NOMO-1 (cell line): ENCODE data around the gene RPTOR.
A peak's percentile ranks its signal among the peaks of the same experiment; 100 is the strongest.
"Not testable (repeated sequence)": the region's sequence is repeated elsewhere in the genome, so short reads cannot be mapped to it uniquely, and the experiment has no call there.

Experiments used
- DNase-seq, 2 experiments: peaks; one replicate each; lab custom pipeline; 2025; ENCODE audit not compliant: unreplicated experiment in 2 of 2; lab: John Stamatoyannopoulos, UW

RPTOR gene

DNA sequence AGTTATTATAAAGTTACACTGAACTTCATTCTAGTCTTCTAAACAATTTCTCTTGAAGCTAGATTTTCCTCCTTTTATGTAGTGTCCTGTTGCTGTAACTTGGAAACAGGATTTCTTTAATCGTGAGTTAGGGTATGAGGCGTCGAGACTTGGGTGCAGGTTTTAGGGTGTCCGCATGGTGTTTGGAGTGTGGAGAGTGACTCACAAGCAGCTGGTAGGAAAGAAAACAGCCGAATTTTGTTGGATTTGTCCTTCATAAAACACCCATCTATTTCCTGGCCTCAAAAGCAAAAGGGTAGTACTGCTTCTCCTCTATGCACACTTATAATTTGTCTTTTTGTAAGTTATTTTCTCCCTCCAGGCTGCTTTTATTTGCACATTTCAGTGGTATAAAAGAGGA is 1.6 kb downstream of the RPTOR start:
- DNase-seq, result peak in 1 of 2 experiments; percentile 41

DNA sequence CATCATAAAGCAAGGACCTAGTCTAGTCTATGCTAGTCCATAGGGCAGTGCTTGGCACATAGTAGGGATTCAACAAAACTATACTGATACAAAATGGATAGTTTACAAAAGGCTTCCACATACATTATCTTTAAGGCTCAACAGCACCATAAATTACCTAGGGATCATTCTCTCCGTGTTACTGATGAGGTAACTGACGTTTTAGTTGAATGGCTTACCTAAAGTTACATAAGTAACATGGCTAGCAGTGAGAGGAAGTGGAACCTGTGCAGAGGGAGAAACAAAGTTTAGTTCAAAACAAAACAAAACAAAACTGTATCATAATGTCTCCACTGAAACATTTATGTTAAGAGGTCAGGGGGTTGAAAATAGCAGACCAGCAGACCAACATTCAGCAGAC is 7.9 kb downstream of the RPTOR start:
- DNase-seq, result no peak

DNA sequence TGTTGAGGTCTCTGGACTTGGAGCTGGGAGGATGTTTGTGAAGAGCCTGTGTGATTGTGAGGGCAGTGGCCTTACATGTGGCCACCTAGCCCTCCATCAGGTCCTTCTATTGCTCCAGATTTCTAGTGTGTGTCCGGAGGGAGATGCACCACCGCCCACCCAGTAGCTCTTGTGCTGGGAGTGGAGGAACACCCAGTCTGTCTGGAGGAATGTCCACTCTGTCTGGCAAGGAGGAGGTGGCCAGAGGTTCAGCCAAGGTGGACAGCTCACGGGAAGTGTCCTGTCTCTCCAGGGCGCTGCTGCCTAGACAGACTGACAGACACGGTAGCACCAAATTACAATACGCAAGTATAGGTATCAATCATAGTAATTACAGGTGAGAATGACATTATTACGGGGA is 10.6 kb downstream of the RPTOR start:
- no peak for DNase-seq

DNA sequence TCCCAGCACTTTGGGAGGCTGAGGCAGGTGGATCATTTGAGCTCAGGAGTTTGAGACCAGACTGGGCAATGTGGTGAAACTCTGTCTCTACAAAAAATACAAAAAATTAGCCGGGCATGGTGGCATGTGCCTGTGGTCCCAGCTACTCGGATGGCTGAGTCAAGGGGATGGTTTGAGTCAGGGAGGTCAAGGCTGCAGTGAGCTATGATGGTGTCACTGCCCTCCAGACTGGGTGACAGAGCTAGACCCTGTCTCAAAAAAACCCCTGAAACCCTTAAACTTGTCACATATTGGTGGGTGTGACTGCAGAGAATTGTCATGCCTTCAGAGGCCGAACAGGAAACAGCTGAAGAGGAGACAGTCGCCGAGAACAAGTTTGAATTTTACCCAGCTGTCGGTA is 13.4 kb downstream of the RPTOR start:
- no peak for DNase-seq

DNA sequence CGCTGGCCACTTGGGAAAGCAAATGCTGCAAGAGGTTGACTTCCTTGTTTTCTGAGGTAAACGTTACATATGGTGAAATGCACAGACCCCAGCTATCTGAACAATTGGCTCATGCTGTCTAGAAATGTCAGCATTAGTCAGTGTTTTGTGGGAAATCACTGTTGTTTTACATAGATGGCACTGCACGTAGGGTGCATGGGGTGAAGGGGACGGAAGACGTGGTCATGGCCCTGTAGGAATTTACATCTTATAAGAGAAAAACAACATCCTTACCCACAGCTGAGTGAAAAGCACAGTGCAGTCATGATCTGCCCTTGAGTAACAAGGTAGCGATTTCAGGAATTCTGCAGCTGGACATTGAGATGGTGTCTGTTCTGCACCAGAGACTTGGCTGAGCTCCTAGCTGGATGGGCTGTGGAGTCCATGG is 15.2 kb downstream of the RPTOR start:
- DNase-seq, result peak in 1 of 2 experiments; percentile 2

DNA sequence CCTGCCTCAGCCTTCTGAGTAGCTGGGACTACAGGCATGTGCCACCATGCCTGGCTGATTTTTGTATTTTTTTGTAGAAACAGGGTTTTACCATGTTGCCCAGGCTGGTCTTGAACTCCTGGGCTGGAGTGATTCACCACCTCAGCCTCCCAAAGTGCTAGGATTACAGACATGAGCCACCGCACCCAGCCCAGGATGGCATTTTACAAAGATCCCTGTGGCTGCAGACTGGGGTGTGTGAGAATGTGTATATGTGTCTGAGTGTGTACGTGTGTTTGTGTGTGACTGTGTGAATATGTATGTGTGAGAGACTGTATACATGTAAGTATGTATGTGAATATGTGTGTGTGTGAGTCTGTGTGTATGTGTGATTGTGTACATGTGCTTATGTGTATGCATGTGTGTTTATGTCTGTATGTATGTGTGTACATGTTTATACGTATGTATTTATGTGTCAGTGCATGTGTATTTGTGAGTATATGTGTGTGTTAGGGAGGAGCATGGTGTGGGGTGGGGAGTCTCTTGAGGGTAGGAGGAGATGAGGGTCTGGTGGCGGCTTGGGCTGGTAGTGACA is 17.0 kb downstream of the RPTOR start:
- DNase-seq, result no peak

DNA sequence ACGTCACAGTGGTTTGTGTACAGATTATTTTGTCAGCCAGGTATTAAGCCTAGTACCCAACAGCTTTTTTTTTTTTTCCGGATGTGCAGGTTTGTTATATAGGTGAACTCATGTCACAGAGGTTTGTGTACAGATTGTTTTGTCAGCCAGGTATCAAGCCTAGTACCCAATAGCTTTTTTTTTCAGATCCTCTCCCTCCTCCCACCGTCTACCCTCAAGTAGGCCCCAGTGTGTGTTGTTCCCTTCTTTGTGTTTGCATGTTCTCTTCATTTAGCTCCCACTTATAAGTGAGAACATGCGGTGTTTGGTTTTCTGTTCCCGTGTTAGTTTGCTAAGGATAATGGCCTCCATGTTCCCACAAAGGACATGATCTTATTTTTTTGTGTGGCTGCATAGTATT is 19.9 kb downstream of the RPTOR start:
- no peak for DNase-seq

DNA sequence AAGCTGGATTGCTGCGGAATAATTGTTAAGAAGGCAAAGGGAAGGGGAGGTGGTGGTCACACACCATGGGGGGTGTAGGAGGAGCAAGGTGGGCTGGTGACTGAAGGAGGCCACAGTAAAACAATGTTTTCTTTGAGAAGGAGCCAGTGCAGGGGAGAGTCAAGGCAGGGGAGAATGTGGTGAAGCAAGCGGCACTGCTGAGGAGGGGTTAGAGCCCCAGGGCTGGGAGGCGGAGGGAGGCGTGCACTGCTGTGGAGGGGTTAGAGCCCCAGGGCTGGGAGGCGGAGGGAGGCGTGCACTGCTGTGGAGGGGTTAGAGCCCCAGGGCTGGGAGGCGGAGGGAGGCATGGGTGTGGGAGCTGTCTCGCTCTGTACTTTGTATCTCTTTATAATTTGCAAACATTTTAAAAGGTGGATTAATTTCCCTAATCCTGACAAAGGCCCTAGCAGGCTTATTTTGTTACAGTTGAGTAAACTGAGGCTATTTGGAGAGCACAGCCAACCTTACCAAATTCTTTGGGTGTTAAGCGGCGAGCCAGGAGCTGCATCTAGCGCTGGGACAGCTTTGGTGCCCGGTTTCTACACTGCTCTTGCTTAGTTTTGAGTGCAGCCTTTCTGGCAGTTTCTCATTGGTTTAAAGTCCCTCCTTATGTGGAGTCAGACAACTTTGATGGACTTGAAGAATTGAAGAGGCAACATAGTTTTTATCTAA is 20.9 kb downstream of the RPTOR start:
- DNase-seq, result no peak

DNA sequence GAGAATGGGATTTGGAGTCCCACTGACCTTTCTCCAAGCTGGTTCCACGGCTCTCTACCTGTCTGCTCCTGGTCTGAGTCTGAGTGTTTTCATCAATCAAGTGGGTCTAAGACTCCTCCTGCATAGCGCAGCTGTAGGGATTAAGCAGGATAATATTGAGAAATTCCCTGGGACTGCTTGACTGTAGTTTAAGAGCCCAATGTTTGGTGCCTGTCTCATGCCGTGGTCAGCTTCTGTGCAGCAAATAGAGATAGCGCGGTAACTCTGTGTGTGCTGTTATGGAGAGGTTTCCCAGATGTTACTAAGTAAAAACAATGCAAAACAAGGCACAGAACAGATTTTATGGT is 21.4 kb downstream of the RPTOR start:
- no peak for DNase-seq

DNA sequence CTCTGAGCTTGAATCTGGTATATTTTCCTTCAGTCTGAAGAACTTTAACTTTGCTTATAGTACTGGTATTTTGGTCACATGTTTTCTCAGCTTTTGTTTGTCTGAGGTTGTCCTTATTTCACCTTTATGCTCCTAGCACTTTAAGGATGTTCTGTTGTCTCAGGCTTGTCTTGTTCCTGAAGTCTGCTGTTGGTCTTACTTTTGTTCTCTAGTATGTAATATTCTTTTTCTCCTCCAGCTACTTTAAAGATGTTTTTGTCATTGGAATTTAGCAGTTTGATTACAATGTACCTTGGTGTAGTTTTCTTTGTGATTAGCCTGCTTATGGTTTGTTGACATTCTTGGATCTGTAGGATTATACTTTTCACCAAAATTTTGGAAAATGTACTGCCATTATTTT is 23.6 kb downstream of the RPTOR start:
- DNase-seq, result no peak

DNA sequence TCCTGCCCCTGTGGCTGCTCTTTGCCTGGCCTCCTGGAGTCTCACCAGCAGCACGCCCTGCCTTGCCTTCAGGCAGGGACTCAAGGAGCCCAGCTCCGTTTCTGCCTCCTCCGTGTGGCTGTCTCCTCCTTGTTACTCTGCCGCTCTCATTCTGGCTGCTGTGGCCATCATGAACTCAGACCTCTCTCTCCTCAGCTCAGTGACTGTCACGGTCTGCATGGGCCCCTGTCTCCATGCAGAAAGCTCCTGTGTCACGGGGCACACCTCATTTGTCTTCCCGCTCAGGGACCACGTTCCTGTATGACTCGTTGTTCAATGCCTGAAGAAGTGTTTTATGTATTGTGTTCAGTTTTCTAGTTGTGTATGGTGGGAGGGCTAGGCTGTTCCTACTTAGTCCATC is 25.3 kb downstream of the RPTOR start:
- DNase-seq, result no peak

DNA sequence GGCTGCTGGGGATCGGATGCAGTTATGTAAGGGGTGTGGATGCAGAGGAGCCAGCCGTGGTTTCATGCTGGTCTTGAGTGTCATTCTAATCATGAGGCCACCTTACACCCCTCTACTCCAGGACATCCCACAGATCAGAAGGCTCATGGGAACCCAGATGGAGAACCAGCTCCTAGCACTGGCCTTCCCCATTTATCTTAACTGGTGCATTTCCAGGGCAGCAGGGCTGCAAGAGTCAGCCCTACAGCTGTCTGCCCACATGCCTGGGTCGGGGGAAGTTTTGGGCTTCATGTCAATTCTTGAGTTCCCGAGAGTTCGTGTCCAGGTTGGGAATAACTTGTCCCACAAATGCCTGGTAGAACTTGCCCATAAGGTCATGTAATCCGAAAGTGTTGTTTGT is 29.1 kb downstream of the RPTOR start:
- DNase-seq, result no peak

DNA sequence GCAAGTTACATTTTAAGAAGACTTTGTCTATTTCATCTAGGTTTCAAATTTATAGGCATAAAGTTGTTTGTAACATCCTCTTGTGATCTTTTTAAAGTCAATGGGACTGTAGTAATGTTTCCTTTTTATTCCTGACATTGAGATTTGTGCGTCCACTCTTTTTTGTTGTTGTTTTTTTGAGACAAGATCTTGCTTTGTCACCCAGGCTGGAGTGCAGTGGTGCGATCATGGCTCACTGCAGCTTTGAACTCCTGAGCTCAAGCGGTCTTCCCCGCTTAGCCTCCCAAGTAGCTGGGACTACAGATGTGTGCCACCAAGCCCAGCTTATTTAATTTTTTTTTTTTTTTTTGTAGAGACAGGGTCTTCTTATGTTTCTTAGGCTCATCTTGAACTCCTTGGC is 29.9 kb downstream of the RPTOR start:
- DNase-seq, result no peak

DNA sequence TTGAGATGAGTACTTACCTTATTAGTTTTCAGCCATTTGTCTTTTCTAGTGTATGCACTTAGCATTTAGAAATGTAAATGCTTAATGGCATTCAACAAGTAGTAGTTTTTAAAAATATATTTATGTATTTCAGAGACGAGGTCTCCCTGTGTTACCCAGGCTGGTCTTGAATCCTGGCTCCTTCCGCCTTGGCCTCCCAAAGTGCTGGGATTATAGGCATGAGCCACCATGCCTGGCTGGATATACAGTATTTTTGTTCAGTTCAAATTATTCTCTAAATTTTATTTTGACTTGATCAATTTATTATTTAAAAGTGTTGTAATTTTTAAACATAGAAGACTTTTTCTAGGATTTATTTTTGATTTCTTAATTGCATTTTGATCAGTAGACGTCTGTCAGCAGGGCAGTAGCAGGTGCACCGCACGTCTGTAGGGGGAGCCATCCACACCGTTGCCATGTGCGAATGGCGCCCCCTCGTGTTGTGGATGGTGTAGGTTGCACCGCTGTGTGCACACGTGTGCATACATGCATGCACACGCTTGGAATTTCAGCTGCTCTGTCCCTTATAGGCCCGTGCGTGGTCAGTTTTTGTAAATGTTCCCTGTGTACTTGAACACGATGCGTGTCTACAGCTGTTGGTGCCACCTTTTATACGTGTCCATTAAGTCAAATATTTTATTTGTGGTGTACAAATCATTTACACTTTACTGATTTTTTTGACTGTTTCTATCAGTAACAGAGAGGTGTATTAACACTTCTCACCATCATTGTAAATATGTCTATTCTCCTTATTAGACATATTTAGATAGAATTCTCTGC is 30.6 kb downstream of the RPTOR start:
- DNase-seq, result peak; percentile 57 to 85

DNA sequence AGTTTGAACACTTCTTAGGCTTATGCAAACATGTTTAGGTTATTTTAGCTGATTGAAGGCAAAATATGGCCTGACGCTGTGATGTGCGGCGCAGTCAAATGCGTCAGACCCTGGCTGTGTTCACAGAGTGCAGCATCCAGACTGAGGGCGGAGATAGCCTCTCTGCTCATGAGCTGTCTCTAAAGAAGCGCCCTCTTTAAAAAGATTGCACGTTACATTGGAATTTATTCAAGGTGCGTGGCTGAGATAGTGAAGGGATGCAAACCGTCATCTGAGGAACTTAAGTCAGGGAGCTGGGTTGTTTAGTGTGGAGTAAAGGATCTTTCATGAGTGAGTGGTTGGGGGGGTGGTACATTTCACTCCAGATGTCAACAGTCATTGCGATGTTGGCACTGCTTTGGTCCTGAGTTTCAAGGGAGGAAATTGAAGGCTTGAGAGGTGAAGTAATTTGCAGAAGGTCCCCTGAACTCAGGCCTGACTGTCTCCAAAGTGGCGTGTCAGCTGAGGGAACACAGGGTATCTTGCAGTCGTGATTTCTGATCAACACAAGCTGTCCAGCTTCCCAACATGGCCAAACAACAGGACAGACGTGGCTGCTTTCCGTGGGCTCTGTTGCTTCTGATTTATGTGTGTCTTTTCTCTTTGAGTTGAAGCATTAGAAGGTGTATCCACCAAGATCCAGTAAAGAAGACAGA is 33.4 kb downstream of the RPTOR start:
- no peak for DNase-seq

DNA sequence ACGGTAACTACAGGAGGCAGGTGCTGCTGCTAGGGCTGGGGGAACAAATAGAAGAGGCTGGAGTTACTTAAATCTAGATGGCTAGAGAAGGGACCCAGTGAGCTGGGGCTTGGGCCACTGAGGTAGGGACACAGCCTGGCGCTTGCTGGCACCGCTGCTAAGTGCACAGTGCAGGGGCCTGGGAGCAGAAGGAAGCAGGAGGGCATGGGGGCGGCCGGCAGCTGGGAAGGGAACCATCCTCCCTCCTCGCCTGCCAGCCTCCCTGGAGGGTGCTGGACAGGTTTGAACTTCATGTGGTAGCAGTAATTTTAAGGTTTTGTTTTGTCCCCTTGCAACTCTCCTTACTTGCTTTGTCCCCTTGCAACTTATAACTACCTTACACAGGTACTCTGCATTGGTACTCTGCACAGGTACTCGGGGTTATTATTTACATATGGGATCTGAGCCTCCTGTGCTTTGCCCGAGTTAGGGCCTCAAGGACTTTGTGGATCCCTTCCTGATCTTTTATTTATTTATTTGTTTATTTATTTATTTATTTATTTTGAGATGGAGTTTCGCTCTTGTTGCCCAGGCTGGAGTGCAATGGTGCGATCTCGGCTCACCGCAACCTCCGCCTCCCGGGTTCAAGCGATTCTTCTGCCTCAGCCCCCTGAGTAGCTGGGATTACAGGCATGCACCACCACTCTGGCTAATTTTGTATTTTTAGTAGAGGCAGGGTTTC is 34.2 kb downstream of the RPTOR start:
- not testable (repeated sequence) for DNase-seq

DNA sequence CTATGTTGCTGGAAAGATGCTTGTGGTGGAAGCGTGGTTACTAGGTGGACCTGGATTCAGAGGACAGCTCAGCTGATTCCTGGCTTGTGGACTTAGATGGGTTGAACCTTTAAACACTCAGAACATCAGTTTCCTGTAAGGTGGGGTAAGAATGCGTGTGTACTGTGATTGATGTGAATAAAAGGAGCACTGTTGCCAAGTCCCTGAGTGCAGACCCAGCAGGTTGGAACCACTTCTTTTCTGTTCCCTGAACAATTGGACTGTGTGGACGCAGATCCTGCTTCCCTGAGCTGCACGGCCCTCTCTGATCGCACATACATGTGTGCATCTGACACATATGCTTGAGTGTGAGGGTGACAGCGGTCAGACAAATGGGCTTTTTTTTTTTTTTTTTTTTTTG is 37.5 kb downstream of the RPTOR start:
- DNase-seq, result no peak

DNA sequence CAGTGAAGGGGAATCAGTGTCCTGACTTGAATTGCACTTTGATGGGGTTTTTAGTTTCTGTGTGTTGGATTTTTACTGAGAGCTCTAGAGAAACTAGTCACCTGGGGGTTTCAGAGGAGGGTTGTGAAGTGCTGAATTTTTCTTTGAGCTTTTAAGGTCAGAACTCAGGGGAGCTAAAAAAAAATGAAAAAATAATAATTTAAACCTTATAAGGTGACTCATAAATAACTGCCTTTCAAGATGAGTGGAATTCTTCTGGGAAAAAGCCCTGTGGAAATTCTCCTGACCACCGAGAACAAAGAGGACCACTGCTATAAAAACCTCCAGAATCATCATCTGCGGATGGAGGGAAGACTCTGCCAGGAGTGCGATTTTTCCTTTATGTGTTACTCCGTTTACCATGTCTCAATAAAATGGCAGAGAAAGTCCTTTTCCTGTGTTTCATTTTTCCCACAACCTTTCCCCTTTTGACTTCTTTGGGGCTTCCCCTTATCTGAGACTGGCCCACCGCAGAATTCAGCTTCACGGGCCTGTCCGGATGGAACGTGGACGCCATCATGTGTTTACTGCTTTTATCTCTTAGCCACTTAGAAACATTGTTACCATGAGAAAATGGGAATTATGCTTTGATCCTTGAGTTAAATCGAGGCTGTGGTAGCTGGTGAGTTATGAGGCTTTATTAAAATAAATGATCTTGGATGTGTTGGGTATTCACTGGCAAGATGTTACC is 39.7 kb downstream of the RPTOR start:
- DNase-seq, result no peak

DNA sequence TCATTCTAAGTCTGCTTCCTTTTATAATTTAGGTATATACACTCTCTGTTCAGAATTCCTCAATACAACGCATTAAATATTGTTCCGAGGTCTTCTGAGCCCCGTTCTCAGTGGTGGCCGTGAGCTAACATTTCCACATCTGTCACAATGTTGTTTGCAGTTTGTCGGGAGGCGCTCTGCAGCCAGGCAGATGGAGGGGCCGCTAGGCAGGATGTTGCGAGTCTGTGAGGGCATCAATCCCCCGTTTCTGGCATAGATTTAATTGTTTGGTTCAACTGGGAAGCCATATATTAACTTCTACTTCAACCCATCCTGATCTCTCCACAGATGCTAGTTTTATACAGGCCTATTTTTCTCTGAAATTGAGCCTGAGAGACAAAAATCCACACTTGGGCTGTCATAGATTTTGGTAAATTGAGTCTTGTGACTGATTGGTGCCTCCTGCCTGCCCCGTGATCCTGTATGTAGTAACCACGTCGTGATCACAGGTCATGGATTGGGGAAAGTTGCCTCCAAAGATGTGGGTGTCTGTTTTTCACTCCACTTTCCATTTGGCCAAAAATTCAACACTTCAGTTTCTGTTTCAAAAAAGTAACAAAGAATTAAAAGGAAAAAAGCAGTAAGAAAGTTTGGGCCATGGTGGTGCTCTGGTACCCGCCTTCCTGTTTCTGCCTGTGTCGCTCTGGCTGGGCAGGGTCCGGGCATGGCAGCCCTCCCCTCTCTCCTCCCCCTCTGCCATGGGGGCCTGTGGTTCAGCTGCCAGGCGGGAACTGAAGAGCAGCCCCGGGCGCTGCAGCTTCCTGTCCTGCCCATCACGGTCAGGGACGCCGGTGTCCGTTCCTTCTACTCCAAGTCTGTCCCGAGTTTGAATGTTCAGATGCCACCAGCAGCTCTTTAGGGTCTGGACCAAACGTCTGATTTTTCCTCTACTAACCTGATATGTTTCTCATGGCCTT is 41.5 kb downstream of the RPTOR start:
- no peak for DNase-seq
